ENCODE data around the gene GBF1. TPM values are rescaled to one million over a fixed set of nuclear protein-coding genes. Genes with fewer than 3 reads are reported as not detected.
A peak's percentile ranks its signal among the peaks of the same experiment; 100 is the strongest.

GBF1 gene
- total and polyA plus RNA-seq, 2 donors (not counting 1 experiment from before 2014, with no cell fraction given), result 20.8 to 39.3 TPM

- no peak for ATAC-seq (ENCODE audit: low read depth)
- no peak overlapping the region for H3K9ac ChIP-seq (ENCODE audit: low read length)
- Mint-ChIP-seq H3K27me3 (no peaks in the 10 kb centered on the region), H3K27ac (peak overlapping the region; percentile 99), H3K9me3 (ENCODE audit: insufficient read depth) (no peaks in the 10 kb centered on the region), H3K4me3 (peak overlapping the region; percentile 95), H3K4me1 (peaks cover 51% of the 10 kb centered on the region)
- intact Hi-C loops (cut with micrococcal nuclease), result no loop called here
- H3K36me3 ChIP-seq (replicated peaks in 1 of 2; ENCODE audit: control extremely low read depth in 1 of 2, control insufficient read depth in 1 of 2, extremely low read depth in 1 of 2, insufficient read depth in 2 of 2, low read length in 1 of 2), result peaks cover 0 to 52% of the 10 kb centered on the region in 2 experiments
- WGBS (ENCODE audit: insufficient coverage), result 90% methylated on average over 7 of the region's 14 CpGs
- ChIA-PET POLR2A (interaction anchor here (0.6 to 2.6 kb wide), 3 partner anchors 24 to 1484 kb away, joined by 4 to 11 read pairs (median 6); partner anchors contain the start of genes C10orf95 and FBXL15), CTCF (interaction anchor here (0.9 to 8.8 kb wide), 15 partner anchors 8 to 167 kb away, joined by 3 to 108 read pairs (median 7); partner anchors contain the start of genes CUEDC2 and FBXL15)
- peak; percentile 36 for DNase-seq
- no peak overlapping the region for H2AFZ ChIP-seq (ENCODE audit: insufficient read depth, low read depth, low read length, poor library complexity, severe bottlenecking)
- peak overlapping the region; percentile 99 for H3K4me2 ChIP-seq (replicated peaks; ENCODE audit: low read depth, low read length, poor library complexity, severe bottlenecking)
- peaks cover 52% of the 10 kb centered on the region for H3K79me2 ChIP-seq (ENCODE audit: control insufficient read depth, insufficient read depth, low read length)
- peaks cover 40 to 56% of the 10 kb centered on the region in 2 donors for H3K4me1 ChIP-seq (ENCODE audit: control insufficient read depth in 2 of 2, insufficient read depth in 2 of 2, low read length in 2 of 2)
- H3K27ac ChIP-seq (ENCODE audit: low read length in 2 of 2), result peak overlapping the region; percentile 98 to 100
- peaks cover 74% of the 10 kb centered on the region for H4K20me1 ChIP-seq (ENCODE audit: control insufficient read depth, insufficient read depth, low read length, poor library complexity, severe bottlenecking)
- no peaks in the 10 kb centered on the region for H3K9me3 ChIP-seq (ENCODE audit: control extremely low read depth in 1 of 3, control insufficient read depth in 2 of 3, insufficient read depth in 1 of 3, low read length in 2 of 3)
- peak overlapping the region in 2 of 5 experiments; percentile 99 to 100 for H3K4me3 ChIP-seq (ENCODE audit: control extremely low read depth in 1 of 5, extremely low read depth in 1 of 5, insufficient read depth in 1 of 5, low read depth in 2 of 5, low read length in 4 of 5)
- TF ChIP-seq, protein P1, sequence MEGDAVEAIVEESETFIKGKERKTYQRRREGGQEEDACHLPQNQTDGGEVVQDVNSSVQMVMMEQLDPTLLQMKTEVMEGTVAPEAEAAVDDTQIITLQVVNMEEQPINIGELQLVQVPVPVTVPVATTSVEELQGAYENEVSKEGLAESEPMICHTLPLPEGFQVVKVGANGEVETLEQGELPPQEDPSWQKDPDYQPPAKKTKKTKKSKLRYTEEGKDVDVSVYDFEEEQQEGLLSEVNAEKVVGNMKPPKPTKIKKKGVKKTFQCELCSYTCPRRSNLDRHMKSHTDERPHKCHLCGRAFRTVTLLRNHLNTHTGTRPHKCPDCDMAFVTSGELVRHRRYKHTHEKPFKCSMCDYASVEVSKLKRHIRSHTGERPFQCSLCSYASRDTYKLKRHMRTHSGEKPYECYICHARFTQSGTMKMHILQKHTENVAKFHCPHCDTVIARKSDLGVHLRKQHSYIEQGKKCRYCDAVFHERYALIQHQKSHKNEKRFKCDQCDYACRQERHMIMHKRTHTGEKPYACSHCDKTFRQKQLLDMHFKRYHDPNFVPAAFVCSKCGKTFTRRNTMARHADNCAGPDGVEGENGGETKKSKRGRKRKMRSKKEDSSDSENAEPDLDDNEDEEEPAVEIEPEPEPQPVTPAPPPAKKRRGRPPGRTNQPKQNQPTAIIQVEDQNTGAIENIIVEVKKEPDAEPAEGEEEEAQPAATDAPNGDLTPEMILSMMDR (IDR thresholded peaks at IDR 0.05), result no peak
- no peak for TF ChIP-seq EZH2 (IDR thresholded peaks at IDR 0.05; ENCODE audit: borderline replicate concordance, insufficient read depth, low read depth, low read length, poor library complexity, severe bottlenecking)
- H3K27me3 ChIP-seq (replicated peaks in 1 of 4; ENCODE audit: control extremely low read depth in 1 of 4, control insufficient read depth in 3 of 4, insufficient read depth in 4 of 4, low read length in 3 of 4), result no peaks in the 10 kb centered on the region
These were observed 152.2 kb downstream of the GBF1 start for GRCh38 chr10:102397222-102398171.
